HG03280 (cell line): ENCODE data around the gene ERCC3.
"Not testable (repeated sequence)": the region's sequence is repeated elsewhere in the genome, so short reads cannot be mapped to it uniquely, and the experiment has no call there.

Experiments used
- ATAC-seq: cut with Tn5 transposase; IDR thresholded peaks from one replicate; pipeline ENCODE4 v1.9.1; 2021; ENCODE audit warnings: mild to moderate bottlenecking, moderate library complexity; ENCODE audit not compliant: unreplicated experiment

Gene ERCC3

DNA sequence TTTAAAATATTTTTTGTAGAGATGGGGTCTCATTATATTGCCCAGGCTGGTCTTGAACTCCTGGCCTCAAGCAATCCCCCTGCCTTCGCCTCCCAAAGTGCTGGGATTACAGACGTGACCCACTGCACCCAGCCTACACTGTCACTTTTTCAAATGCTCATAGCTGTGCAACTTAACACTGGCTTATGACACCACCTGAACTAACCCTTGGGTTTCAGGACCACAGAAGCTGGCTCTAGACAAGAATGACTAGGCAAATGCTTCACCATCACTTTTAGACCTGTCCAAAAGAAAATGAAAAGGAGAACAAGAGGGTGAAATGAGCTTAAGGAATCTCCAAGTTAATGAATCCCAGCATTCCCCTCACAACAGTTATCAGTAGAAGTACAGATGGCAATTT is 13.3 kb downstream of the ERCC3 start:
- no peak for ATAC-seq

DNA sequence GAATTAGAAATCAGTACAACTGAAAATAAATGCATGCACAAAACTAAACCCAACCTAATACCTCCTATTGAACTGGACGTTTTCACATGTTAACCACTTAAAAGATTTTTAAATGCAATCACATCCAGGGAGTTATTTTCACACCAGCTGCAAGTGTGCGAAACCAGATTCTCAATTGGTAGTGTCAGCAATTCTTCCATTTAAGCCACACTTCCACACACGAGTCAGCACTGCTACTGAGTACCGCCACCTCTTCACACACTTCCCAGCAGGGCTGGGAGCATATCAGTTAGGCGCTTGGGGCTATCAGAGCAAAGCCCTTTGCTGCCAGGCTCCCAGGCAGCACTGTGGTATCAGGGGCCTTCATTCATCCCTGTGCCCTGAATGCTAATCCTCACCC is 14.2 kb downstream of the ERCC3 start:
- ATAC-seq, result no peak

DNA sequence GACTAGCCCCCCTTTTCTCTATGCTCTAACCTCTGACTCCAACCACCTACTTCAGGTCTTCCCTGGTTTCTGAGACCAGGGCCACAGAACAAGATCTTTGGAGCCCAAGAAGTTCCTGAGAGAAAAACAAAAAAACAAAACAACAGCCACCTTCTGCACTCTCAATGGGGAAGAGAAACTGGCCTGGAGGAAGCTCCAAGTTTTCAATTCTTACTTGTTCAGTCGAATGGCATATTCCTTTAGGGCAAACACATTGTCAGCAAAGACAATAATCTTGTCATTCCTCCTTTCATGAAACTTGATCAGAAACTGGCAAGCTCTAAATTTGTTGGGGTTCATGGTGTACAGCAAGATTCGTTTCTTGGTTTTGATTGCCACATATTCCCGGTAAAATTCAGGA is 15.0 kb downstream of the ERCC3 start:
- no peak for ATAC-seq

DNA sequence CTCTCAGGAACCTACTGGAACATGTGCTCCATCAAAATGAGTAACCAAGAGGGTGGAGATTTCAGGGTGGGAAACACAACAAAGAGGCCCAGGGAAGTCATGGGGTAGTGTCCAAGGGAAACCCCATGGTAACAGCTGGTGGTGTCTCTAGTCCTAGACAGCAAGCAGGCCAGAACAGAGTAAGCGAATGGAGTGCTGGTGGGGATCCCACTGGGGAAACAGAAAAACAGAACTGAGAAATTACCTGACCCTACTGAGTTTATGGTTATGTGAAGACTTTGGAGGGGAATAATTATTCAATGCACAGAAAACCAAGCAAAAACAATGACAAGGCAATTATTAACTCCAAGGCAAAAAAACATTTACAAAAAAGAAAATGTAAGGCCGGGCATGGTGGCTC is 16.9 kb downstream of the ERCC3 start:
- no peak for ATAC-seq

DNA sequence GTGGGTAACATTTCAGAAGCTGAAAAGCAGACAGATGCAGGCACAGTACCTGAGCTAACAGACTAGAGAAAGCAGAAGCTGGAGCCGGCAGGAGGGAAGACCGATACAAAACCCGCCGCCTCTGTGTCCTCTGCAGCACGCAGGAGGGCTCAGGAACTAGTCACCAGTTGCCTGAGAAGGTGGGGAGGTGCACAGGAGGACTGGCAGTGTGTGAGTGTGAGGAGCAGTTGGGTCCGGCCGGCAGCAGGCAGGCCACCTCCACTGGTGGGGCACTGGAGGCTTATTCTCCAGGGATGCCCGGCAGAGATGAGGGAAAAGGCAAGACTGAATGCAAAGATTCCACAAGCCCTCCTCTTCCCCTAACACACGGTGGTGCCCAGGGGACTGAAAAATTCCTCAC is 18.2 kb downstream of the ERCC3 start:
- no peak for ATAC-seq

DNA sequence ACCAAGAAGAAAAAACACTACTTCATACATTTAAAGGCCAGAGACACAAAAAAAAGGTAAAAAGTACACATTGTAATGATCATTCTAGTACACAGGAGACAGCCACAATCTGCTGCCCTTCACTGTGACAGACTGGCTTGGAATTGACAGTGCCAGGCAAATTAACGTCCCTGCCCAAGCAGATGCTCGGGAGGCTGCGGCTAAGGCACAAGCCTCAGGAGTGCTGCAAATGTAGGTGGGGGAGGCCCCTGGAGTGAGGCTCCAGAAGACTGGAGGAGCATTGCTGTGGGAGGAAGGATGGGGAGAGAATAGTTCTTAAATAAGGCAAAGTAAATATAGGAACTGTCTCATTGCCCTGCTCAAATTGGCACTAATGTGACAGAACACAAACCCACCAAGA is 18.6 kb downstream of the ERCC3 start:
- no peak for ATAC-seq

DNA sequence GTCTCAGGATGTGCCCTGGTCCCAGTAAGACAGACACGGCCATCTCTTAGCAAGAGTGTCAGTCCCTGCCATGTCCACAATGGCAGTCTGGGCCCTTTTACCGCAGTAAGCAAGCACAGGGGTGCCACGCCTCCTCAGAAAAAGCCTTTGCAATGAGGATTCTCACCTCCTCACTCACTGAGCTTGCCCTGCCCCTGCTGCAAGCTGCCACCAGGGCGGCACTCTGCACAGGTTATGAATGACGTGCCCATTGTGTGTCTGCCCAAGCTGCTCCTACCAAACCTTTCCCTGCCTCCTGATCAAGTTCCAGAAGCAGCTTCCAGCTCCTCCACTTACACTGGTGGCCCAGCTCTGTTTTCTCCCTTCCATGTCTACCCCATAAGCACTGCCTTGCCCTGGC is 23.3 kb downstream of the ERCC3 start:
- ATAC-seq, result no peak

DNA sequence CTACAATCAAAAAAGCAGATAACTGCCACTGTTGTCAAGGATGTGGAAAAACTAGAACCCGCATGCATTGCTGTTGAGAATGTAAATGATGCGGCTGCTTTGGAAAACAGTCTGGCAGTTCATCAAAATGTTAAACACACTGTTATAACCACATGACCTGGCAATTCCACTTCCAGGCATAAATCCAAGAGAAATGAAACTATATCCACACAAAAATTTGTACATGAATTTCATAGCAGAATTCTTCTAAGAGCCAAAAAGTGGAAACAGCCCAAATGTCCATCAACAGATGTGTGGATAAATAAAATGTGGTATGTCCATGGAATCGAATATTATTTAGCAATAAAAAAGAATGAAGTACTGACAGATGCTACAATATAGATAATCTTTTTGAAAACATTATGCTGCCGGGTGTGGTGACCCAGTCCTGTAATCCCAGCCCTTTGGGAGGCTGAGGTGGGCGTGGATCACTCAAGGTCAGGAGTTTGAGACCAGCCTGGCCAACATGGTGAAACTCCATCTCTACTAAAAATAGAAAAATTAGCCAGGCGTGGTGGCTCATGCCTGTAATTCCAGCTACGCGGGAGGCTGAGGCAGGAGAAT is 32.0 kb downstream of the ERCC3 start:
- no peak for ATAC-seq

DNA sequence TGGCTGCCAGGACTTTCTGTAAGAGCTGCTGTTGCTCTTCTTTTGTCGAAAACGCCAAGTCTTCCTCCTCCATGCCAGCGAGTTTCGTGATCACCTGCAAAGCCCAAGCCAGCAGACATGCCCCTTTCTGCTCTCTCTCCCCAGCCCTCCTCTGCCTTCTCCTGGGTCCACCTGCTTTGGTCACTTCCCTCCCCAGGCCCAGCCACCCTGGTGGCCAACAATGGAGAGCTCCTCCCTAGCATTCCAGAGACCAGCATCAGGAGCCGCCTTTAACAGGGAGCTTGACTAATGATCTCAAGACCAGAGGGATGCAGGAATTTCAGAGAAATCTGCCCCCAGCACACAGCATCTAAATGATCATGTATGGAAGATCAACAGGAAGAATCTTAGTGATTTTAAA is 34.6 kb downstream of the ERCC3 start:
- no peak for ATAC-seq

DNA sequence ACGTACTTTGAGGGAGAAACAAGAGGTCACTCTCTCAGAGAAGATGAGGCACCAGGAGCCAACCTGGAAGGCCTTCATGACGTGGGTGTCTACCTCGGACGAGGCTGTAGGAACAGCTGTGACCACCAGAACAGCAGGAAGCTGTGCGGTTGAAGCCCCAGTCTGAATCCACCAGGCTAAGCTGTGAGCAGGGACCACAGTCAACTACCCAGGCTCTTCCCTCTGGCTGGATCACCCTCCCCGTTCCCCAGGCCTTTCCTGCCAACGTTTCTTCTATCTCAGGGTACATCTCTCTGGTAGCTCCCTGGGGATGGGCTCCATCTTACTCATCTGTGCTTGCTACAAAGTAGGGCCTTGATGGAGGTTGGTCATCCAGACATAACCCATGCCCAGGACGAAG is 37.1 kb downstream of the ERCC3 start:
- ATAC-seq, result no peak

DNA sequence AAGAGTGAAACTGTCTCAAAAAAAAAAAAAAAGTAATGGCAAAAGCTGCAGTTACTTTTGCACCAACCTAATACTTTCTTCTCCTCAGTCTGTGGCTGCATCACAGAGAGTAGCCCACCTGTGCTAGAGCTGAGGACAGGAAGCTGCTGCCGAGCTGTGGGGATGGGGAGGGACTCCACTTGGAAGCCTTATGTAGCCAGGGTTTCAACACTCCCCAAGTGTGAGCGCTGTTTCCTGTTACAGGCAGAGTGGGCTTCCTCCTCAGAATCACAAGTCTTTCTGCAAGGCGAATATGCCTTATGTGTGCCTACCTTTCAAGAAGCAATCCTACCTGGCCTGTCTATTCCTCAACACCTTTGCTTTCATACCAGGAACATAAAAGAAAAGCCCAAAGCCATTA is 37.6 kb downstream of the ERCC3 start:
- no peak for ATAC-seq

DNA sequence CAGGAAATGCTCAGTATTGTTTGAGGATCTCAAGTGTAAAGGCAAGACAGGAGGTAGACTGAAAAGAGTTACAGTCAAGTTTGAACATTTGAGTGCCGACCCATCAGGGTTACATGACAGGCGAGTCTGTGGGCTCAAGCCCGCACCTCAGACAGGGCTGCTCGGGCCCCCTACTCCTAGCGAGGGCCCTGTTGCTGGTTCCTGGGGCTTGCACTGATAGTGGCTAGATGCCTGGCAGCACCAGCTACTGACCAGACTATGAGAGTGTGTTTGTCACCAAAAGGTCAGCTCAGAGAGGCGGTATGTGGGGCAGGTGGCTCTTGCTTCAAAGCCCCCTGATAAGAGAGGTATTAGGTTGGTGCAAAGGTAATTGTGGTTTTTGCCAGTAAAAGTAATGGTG is 38.2 kb downstream of the ERCC3 start:
- ATAC-seq, result no peak

DNA sequence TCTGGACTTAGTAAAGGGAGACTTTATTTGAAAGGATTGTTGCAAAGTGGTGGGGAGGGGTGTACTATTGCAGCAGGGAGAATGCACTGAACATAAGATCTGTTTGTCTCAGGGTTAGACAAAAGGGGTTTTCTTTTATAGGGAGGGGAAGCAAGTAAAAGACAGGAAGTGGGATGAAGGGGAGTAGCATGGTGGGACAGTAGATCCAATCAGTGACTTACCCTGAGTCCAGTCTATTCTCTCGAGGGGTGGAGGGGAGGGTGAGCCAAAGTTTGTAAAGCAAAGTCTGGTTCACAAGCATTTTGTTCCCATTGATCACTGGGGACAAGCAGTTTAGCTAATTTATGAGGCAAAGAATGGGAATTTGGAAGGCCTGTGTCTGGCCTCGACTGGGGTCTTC is 38.8 kb downstream of the ERCC3 start:
- ATAC-seq, result no peak

DNA sequence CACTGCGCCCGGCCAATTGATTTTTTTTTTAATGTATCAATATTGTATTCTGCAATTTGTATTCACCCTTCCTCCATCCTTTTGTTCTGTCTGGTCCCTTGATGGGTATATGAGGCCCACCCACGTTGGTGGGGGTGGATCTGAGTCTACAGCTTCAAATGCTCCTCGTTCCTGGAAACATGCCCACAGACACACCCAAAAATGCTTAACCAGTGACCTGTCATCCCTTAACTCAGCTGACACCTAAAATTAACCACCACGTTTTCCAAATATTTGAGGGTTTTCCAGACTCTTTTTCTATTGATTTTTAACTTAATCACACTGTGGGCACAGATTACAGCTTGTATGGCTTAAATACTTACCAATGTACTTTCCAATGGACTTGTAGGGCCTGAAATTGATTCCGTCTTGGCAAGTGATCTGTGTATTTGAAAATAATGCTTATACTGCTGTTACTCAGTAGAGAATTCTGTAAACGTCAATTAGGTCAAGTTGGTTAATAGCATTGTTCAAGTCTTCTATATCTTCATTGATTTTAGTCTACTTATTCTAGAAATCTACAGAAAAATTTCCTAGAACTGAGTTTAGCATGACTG is 39.5 kb downstream of the ERCC3 start:
- no peak for ATAC-seq

DNA sequence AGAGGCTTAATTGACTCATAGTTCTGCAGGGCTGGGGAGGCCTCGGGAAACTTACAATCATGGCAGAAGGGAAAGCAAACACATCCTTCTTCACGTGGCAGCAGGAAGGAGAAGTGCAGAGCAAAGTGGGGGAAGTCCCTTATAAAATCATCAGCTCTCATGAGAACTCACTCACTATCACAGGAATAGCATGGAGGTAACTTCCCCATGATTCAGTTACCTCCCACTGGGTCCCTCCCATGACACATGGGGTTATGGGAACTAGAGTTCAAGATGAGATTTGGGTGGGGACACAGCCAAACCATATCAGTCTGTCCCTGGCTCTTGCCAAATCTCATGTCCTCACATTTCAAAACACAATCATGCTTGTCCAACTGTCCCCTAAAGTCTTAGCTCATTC is 52.8 kb downstream of the ERCC3 start:
- not testable (repeated sequence) for ATAC-seq

DNA sequence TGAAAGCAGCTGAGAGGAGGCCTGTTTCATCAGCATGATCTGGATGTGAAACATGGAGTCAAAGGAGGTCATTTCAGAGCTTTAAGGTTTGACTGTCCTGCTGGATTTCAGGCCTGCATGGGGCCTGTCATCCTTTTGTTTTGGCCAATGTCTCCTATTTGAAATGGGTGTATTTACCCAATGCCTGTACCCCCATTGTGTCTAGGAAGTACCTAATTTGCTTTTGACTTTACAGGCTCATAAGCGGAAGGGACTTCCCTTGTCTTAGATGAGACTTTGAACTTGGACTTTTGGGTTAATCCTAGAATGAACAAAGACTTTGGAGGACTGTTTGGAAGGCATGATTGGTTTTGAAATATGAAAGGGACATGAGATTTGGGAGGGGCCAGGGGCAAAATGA is 54.5 kb downstream of the ERCC3 start:
- ATAC-seq, result no peak

DNA sequence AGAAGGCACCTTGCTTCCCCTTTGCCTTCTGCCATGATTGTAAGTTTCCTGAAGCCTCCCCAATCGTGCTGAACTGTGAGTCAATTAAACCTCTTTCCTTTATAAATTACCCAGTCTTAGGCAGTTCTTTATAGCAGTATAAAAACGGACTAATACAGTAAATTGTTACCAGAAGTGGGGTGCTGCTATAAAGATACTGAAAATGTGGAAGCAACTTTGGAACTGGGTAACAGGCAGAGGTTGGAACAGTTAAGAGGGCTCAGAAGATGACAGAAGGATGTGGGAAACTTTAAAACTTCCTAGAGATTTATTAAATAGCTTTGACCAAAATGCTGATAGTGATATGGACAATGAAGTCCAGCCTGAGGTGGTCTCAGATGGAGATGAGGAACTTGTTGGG is 56.2 kb downstream of the ERCC3 start:
- ATAC-seq, result not testable (repeated sequence)

DNA sequence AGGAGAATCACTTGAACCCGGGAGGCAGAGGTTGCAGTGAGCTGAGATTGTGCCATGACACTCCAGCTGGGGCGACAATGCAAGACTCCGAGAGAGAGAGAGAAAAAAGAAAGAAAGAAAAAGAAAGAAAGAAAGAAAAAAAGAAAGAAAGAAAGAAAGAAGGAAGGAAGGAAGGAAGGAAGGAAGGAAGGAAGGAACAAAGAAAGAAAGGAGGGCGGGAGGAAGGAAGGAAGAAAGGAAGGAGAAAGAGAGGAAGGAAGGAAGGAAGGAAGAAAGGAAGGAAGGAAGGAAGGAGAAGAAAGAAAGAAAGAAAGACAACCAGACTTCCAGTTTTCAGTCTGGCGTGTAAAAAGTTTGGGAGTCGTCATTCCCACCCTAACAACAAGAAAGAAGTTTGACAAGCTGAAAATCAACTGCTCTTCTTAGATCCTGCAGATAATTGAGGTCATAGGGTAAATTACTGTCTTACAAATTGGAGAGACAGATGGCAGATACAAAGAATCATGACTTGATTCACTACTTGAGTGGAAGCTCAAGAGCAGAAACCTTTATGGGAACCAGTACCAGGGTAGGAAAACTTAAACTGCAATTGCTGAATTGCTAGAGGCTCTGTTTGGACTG is 58.8 kb downstream of the ERCC3 start:
- ATAC-seq, result no peak

DNA sequence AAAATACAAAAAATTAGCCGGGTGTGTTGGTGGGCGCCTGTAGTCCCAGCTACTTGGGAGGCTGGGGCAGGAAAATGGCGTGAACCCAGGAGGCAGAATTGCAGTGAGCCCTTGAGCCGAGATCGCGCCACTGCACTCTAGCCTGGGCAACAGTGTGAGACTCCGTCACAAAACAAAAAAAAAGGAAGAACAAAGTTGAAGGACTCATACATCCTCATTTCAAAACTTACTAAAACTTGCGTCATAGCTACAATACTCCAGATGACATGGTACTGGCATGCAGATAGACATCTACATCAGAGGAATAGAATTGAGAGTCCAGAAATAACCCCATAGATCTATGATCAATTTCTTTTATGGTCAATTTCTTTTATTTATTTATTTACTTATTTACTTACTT is 60.2 kb downstream of the ERCC3 start:
- no peak for ATAC-seq

DNA sequence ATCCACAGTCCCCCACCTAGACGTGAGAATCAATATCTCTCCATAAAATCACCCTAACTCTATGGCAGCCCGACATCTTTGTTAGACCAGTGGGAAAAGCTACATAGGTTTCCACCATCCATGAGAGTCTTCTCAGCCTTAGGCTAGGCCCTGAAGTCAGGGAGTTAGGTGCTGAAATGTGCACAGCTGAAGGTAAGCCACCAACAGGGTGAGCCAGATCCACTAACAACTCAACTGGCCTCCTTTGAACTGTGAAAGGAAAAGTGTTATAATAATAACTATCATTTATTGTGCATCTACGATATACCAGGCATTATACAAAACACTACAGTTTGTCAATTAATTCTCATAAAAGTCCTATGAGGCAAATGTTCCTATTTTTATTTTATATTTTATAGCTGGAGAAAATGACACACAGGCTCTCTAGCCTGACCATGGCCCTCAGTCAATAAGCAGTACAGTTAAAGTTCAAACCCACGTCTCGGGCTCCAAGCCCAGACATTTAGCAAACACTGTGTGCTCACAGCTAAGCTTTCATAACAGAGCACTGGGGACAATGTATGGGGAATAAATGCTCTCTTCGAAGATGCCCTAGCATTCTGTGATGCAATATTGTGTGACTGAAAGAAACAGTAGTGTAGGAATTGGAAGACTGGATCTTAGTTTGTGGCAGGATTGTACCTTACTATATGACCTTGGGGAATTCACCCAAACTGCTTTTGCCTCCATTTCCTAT is 62.6 kb downstream of the ERCC3 start:
- ATAC-seq, result no peak

DNA sequence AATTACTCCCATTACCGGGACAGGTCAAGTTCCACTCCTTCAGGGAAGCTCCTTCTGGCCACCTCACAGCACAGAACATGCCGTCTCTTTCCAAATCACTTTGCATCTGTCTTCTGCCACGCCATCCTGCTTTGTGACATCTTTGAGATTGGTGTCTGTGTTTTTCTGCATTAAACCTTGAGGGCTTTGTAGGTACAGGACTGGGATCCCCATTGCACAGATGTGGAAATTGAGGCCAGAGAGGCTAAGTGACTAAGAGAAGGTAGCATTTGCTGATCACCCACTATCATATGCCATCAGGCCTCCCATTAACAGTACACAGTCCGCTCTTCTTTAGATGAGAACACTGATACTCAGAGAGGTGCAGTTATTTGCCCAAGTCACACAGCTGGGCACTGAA is 64.4 kb downstream of the ERCC3 start:
- ATAC-seq, result no peak

DNA sequence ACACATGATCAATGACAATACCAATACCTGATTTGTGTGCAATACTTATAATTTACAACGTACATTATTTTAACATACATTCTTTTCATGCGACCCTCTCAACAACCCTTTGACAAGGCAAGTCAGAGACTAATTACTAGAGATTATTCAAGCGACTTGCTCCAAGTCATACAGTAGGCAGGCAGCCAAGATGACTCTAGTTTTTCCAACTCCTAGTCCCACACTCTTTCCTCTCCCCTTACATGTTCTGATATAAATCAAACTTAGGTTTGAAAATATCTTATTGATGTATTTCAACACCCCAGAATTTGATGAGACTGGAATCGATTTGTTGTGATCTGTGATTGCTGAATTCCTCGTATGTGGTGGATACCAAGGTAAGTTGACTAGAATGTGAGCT is 65.8 kb downstream of the ERCC3 start:
- ATAC-seq, result no peak
